ENCODE results near the gene SYTL4. TPM values are rescaled to one million over a fixed set of nuclear protein-coding genes. Genes with fewer than 3 reads are reported as not detected.

SYTL4 gene
- total RNA-seq, 1 donor from 2014 or later, result 3.5 TPM

DNA sequence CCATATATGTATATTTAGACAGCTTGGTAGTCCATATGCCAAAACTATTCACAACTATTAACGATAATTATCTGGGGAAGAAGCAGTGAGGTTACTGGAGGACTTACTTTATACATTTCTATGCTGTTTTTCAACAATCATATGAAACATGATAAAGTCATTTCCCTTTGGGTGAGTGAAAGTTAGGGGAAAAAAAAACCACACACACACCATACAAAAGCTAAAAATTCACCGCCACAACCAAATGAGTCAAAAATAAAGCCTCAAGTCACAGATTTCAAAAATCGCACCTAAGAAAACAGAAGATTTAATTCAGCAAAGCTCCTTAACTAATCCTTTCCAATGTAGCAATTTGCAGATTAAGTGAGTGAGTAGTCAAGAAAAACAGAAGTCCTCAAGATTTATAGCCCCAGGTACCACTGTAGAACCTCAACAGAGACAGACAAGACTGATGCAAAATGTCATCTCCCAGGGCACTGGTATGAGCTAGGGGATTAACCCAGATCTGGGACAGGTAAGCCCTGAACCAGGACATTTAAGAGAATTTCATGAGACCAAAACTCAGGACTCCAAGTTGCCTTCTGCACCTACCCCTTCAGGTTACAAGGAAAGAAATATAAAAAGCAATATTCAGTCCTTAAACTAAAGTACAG, 35.1 kb downstream of the SYTL4 start:
- intact Hi-C loops (cut with DNase I), result no loop called here
- DNase-seq (ENCODE audit: low spot score), result no peak

DNA sequence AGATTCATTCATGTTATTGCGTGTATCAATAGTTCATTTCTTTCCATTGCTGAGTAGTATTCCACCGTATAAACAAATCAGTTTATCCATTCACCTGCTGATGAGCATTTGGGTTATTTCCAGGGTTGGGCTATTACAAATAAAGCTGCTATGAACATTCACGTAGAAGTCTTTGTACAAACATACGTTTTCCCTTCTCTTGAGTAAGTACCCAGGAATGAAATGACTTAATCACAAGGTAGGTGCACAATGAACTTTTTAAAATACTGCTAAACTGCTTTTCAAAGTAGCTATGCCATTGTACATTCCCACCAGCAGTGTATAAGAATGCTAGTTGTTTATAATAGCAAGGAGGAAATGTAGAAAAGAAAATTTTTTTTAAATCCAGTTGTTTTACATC, 35.9 kb downstream of the SYTL4 start:
- intact Hi-C loops (cut with DNase I), result no loop called here
- no peak for DNase-seq (ENCODE audit: low spot score)

DNA sequence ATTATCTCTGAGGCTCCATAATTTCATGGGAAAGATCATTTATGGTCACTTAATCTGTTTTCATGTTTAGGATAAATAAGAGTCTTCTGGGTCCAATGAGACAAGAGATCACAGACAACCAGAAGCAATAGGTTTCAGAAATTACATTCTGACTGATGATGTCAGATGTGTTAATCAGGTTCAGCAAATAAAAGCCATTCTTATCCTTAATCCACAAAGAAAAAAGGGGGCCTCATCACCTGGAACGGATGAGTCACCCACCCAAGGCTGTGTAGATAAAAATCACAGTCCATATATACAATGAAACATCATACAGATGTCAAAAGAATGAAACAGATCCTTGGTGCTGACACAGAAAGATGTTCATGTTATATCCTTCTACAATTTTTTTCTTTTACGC, 36.6 kb downstream of the SYTL4 start:
- no peak for DNase-seq (ENCODE audit: low spot score)
- intact Hi-C loops (cut with DNase I), result no loop called here

DNA sequence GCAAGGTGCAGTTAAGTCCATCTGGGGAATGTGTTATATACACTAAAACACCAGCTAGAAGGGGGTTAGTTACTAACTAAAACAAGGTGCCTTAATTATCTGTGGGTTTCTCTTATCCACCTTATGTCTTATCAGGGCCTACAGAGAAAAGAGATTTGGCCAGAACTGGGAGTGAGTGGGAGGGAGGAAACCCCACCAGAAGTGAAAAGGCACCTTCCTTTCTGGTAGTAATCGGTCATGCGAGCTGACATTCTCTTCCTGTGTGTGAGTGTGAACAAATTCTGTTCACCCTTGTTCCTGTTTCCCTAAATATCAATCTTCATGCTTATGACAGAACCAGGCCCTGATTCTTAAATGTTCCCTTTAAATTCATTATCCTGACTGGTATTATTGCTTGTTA, 44.4 kb downstream of the SYTL4 start:
- no peak for DNase-seq (ENCODE audit: low spot score)
- intact Hi-C loops (cut with DNase I), result no loop called here

DNA sequence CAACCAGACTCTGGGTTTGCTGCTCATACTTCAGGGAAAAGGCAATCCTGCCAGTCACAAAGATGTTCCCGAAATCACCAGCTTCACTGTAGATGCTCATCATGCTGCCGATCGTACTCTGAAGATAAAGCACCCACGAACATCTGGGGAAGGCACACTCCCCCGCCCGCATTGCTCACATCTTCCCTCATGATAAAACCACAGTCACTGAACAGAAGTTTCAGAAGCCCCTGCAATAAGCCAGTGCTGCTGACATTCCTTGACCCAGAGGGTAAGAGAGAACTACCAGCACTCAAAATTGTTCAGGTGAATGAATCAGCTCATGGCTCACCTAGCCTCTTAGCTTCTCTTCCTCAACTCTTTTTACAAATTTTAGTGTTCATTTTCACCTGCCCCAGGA, 44.8 kb downstream of the SYTL4 start:
- no peak for DNase-seq (ENCODE audit: low spot score)
- intact Hi-C loops (cut with DNase I), result no loop called here

DNA sequence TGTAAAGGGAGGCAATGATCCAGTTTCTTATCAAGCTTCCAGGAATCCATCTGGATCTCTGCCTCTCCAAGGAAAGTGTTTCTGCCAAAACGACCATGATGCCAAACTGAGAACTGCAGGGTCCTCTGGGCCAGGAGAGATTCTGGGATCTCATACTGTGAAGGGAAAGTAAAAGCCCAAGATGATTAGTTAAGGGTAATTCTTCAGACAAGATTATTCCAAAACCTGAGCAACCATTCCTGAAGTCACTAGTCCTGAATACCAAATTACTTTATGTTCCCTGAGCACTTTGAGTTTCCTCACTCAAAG, 46.0 kb downstream of the SYTL4 start:
- no peak for DNase-seq (ENCODE audit: low spot score)
- intact Hi-C loops (cut with DNase I), result loop anchor here (2.0 kb wide), 1 partner anchor 83 kb away; no protein-coding TSS in a partner anchor

DNA sequence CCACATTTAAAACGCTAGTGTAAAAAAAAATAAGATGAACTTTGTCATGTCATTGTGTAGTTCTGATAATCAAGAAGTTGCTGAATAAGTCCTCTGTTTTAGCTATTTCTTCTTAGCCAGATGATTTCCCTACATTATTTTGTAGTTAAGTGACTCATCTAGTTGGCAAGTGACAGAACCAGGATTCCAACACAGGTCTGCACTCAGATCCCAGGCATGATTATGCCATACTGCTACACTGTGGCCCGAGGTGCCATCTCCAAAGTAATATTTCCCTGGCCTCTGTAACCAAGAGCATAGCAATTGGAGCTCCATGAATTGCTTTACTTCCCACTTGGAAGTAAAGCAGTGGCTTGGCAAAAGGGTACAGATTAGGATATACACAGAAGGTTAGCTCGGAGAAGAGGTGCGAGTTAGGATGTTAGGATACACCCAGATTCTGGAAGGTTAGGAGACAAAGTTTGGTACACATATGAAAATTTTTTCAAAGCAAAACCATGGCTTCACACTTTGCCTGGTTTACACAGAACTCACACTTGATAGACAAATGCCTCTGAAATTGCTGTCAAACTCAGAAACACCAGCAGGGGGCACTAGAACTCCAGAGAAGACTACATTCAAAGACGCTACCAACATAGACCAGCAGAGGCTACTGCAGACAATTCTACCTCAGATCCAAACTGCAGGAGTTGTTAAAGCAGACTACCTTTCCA, 46.5 kb downstream of the SYTL4 start:
- DNase-seq (ENCODE audit: low spot score), result no peak
- intact Hi-C loops (cut with DNase I), result loop anchor here (2.0 kb wide), 1 partner anchor 83 kb away; no protein-coding TSS in a partner anchor

DNA sequence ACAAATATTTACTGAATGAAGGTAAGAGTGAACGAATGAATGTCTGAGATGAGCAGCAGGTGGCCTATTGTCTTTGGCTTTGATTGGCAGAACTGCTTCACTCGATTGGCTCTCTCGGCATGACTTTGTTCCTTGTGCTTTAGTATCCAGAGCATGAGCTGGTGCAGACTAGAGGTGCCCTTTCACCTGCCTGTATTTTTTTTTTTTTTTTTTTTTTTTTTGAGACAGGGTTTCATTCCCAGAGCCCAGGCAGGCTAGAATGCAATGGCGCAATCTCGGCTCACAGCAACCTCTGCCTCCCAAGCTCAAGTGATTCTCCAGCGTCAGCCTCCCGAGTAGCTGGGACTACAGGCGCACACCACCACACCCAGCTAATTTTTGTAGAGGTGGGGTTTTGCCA, 49.0 kb downstream of the SYTL4 start:
- no peak for DNase-seq (ENCODE audit: low spot score)
- intact Hi-C loops (cut with DNase I), result no loop called here

DNA sequence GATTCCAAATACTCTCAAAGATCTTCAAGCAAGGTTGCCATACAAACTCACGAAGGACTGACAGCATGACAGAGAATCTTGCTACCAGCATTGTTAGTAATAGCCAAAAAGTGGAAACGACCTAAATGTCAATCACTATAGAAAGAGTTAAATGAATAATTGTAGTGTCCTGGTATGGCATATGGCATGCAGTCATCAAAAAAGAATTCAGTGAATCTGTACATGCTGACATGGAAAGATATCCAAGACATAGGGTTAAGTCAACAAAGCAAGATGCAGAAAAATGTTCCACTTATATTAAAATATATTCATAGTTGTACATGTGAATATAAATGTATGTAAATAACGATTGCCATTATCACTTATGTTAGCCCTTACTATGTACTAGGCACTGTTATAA, 50.3 kb downstream of the SYTL4 start:
- no peak for DNase-seq (ENCODE audit: low spot score)
- intact Hi-C loops (cut with DNase I), result no loop called here

DNA sequence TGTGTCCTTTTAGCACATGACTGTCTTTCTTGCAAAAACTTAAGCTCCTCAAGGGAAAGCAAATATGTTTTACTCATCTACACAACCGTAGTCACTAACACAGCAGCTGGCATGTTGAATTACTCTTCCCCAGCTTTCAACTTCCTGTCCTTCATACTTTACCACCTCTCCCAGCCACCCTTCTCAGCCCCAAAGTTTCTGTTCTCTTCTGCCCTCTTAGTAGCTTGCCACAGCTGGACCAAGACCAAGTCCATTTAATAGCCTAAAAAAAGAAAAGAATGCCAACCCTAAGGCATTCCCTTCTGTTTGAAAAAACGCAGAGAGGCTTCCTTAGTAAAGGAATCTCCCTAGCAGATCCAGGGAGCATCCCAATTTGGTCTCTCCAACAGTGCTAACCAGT, 51.2 kb downstream of the SYTL4 start:
- intact Hi-C loops (cut with DNase I), result no loop called here
- no peak for DNase-seq (ENCODE audit: low spot score)

DNA sequence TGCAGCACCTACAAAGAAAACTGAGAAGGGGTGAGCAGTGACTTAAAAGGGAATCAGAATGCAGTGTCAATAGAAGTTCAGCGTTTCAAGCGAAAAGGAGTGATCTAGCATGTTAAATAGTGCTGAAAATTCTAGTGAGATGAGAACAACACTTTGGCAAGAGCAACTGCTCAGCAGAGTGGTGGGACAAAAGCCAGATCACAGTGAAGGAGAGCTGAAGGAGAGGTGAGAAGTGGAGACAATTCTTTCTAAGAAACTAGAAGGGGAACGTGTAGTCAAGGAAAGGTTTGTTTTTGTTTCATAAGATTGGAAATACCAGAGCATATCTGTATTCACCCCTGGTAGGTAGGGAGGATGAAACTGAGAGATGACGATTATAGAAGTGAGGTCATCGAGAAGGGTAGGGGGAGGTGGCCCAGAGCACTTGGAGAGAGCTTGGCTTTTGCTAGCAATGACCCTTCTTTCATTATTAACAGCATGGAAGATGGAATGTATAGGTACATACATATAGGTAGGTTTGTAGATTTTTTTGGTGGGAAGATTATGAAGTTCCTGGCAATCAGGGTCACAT, 54.2 kb downstream of the SYTL4 start:
- no peak for DNase-seq (ENCODE audit: low spot score)

DNA sequence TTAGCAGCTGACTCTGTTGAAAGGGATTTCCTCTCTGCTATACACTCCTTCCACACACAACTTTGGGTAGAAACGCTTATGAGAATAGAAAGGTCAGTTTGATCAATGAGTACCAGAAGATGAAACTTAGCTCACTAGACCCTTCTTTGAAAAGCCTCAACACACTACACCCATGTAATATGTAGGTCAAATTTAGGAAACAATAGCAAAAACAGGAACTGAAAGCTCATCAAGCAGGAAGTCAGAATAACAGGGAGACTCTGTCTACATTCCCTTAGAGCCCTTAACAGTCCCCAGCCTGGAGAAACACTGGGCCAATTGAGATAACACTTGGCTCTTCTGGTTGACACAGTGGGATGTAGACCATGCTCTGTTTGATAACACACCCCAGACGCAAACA, 57.2 kb downstream of the SYTL4 start:
- no peak for DNase-seq (ENCODE audit: low spot score)
- intact Hi-C loops (cut with DNase I), result no loop called here

More for the DNA sequence above, 54.2 kb downstream of the SYTL4 start:
- intact Hi-C loops (cut with DNase I), result no loop called here

DNA sequence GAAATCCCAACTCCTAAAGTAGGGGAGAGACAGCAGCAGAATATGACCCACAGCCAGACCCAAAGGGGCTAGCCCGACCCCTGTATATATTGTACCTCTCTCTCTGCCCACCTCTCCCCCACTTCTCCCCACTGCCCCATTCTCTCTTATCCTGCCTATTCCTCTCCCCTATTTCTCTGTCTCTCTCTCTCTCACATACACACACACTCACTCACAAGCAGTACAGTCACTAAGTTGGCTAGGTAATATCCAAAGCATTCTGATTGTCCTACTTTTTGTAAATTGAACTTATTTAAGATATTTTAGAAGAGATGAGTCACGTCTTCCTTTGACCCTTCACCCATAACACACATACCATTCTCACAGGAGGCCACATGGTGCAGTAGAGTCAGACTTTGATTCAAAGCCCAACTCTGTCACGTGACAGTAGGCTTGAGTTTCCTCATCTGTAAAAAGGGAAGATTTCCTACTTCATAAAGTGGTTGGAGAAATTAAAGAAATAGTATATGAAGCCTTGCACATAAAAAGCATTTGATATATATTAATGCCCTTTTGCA, 58.4 kb downstream of the SYTL4 start:
- intact Hi-C loops (cut with DNase I), result no loop called here
- no peak for DNase-seq (ENCODE audit: low spot score)

DNA sequence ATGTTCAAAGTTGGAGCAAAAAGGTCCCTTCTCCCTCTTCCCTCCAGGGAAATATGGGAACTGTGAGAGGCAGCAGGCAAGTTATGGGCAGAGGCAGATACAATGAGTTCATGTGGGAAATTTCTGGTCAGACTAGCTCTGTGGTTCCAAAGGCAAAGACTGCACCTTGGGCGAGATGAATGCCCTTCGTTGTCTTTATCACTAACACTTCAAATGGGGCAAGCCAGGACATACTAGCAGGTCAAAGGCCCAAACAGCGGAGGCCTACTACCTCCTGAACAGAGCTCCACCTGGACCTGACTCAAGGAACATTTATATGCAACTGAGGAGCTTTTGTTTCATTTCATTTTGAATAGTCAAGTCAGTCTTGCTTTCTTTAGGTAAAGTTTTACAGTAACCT, 59.0 kb downstream of the SYTL4 start:
- intact Hi-C loops (cut with DNase I), result no loop called here
- no peak for DNase-seq (ENCODE audit: low spot score)

DNA sequence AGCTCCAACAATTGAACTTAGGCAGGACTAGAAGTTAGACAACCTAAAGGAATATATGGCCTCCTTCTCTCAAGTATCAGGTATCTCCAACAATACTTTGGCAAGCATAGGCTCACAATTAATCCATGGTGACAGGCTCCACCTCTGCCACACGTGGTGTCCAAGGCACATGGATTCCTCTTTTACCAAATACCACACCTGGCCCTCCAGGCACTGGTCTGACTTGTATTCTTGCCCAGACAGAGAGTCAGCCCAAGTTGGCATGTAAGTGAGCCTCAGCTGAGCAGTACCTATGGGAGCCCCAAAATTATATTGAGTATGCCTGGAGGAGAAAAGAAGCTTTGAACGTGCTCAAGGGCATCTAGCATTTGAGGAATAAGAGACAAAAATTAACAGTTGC, 68.3 kb downstream of the SYTL4 start:
- intact Hi-C loops (cut with DNase I), result no loop called here
- DNase-seq (ENCODE audit: low spot score), result no peak

DNA sequence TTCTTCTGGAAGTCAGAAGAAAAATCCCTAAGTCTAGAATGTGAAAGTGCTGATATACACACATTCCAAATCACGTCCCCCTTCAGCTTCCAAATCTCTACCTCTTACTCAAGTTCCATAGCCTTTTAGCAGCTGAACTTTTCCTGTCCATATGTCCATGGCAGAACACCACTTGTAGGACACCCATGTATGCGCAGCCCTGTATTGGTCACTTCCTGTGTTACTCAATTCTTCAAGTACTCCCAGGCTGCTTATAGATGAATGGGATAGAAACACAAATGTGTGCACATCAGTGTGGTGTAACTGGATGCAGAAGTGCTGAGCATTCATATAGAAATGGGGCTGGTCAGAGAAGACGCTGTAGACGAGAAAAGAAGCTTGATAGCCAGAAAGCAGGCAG, 69.1 kb downstream of the SYTL4 start:
- intact Hi-C loops (cut with DNase I), result no loop called here
- no peak for DNase-seq (ENCODE audit: low spot score)

DNA sequence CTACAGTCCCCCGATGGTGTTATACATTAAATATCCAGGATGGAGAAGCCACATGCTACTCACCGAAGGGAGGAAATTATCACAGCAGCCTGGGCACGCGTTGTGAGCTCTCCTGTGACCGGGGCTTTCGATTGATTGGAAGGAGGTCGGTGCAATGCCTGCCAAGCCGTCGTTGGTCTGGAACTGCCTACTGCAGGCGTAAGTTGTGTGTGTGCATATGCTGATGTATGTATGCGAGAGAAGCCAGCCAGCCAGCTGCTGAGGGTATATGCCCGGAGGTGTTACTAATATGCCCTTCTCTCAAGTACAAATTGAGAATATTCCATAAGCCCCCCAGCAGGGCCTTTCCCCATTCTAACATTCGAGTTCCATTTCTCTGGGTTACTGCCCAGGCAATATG, 69.8 kb downstream of the SYTL4 start:
- intact Hi-C loops (cut with DNase I), result no loop called here
- no peak for DNase-seq (ENCODE audit: low spot score)

DNA sequence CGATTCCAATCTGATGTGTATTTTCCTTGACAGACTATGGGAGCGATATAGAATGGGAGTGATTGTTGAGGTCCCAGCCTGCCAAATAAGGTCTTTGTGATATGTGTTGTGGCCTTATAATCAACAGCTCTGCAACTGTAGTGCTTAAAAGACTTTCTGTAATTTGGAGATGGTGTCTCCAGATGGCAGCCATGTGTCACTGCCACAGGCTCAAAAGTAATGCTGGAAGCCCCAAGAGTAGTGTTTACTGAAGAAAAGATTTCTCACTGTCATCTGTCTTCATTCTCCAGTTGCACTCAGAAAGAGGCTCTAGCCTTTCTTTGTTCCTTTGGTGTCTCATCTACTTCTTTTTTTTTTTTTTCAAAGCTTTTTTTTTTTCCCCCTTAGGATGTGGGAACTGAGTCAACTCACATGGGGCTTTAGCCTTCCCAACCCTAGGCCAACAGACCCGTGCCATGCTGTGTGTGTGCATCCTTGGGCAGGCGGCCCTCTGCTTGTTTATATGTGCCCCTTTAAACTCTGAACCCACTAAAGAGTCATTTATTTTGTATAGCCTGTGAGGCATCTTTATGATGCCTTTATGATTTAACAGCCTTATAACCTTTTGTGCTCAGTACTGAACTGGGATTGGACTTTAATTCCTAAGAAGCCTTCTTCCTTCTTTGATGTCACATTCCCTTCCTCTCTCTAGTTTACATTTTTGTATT, 72.3 kb downstream of the SYTL4 start:
- no peak for DNase-seq (ENCODE audit: low spot score)

DNA sequence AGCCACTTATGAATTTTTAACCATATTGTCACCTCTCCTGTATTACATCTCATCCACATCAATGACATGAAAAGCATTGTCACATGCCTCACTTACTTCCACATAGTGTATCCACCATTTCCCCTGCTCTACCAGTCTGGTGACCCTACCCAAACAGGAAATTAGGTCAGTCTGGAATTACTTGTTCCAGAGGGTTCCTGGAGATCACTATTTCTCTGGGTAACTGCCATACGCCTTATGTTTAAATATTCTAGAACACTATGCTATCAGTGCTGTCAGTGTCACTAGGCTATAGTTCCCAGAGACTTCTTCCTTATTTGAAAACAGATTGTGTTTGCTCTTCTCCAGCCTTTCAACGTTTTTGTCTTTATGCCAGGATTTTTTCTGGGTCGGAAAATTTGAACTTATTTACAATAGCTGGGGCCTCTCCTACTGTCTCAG, 73.0 kb downstream of the SYTL4 start:
- intact Hi-C loops (cut with DNase I), result no loop called here

More for the DNA sequence above, 72.3 kb downstream of the SYTL4 start:
- intact Hi-C loops (cut with DNase I), result no loop called here

DNA sequence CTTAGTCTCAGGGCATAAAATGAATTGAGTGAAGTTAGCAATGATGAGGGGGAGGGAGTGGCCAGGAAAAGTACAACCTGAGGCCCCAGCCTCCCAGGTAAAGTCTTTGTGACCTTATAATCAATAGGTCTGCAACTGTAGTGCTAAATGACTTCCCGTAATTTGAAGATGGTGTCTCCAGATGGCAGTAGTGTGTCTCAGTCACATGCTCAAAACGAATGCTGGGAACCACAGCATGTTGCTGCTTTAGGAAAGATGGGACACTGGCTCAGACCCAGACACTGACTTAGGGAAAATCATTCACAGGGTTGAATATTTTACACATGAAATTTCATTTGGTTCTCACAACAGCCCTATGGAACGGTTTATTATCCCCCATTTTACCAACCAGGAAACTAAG, 77.7 kb downstream of the SYTL4 start:
- DNase-seq (ENCODE audit: low spot score), result no peak
- intact Hi-C loops (cut with DNase I), result no loop called here

More for the DNA sequence above, 73.0 kb downstream of the SYTL4 start:
- DNase-seq (ENCODE audit: low spot score), result no peak

Data from cardiac septum (tissue), 1 donor.